Cardiac septum (tissue), 1 donor: ENCODE results near the gene ADCY9. TPM values are rescaled to one million over a fixed set of nuclear protein-coding genes. Genes with fewer than 3 reads are reported as not detected.

Source experiments
- DNase-seq: peaks from one replicate; pipeline ENCODE4 v3.0.0-alpha.2; 2020; ENCODE audit warnings: low spot score
- intact Hi-C: fragments of 100-400 bp; cut with DNase I; formaldehyde crosslinking; loops from one replicate; pipeline ENCODE4 v1.14.0; 2022
- total RNA-seq: library from RNA; stranded (reverse); fragmentation: NEBNext Ultra II Directional; extraction: Animal tissue kit (Norgen Biotek cat#: 25700); gene quantifications from one replicate; pipeline ENCODE4 v1.2.1, GENCODE V29; 2021
- donor health status: DM: no; HTN: no; CAD: no.

ADCY9 gene
- total RNA-seq, 1 donor from 2014 or later: 44.0 TPM

DNA sequence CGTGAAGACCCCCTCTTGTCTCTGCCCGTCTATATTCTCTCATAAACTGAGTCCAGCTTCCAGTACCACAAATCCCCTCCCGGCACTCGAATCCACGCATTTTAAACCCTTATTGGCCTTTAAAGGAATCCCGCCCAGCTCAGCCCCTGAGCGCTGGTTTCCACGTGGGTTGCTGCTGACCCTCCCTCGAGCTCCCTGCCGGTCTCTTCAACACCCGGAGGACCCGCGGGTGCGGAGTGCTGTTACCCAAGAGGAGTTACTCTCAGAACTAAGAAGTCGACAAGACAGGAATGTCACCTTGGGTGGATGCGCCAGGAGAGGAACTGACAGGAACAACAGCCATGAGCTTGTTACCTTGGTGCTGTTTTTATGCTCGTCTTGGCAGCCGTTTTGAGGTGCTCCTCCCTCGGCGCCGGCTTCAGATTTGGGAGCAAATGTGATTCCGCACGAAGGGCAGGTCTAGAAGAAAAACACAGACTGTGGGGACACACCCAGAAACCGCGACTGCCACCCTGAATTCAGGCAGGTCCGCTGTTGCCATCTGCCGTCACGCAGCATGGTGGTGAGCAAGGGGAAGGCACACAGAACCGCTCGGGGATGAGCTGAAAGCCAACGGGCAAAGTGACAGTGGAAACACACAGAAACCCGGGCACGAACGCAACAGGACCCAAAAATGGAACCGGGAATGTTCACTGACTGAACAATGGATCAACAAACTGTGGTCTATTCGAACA lies 123.0 kb downstream of the ADCY9 start:
- DNase-seq: no peak
- intact Hi-C loops: no loop called here

- no peak for DNase-seq
- intact Hi-C loops: no loop called here
Measured at GRCh38 chr16:3992297-3993051, 123.8 kb downstream of the ADCY9 start.

- intact Hi-C loops: no loop called here
- DNase-seq: no peak
Measured at GRCh38 chr16:3988824-3989223, 127.4 kb downstream of the ADCY9 start.

DNA sequence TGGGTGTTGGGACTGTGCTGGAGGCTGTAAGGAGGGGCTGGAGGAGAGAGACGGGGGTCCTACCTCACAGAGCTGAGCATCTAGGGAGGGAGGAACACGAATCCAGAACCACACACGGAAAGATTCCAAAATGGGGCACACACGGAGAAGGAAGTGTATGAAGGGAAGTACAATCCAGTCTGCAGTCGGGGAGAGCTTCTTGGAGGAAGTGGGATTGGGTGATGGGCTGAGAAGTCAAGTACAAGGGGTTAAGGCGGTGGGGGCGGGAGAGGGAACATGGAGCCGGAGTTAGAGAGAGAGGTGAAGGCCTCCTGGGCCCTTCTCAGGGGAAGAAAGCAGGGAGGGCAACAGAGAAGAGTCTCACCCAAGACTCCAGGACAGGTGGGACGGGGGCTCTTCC lies 128.2 kb downstream of the ADCY9 start:
- intact Hi-C loops: no loop called here
- DNase-seq: no peak

GRCh38 chr16:3987231-3987630 lies 129.0 kb downstream of the ADCY9 start:
- DNase-seq: no peak
- intact Hi-C loops: no loop called here

DNA sequence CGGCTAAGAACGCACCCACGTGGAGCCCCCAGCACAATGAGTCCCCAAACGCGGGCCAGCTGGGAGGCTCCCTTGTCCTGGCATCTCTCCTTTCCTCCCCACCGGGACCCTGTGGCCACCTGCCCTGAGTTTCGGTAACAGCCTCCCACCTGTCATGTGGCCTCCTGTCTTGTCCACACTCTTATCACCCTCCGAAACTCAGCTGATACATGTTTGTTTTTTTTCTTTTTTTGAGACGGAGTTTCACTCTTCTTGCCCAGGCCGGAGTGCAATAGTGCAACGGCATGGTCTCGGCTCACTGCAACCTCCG lies 130.1 kb downstream of the ADCY9 start:
- intact Hi-C loops: no loop called here
- no peak for DNase-seq

GRCh38 chr16:3984111-3985060 lies 131.9 kb downstream of the ADCY9 start:
- intact Hi-C loops: no loop called here
- no peak for DNase-seq

- DNase-seq: no peak
- intact Hi-C loops: loop anchor here (2.0 kb wide), 1 partner anchor 272 kb away; no protein-coding TSS in a partner anchor
Measured at GRCh38 chr16:3983081-3983520, 133.1 kb downstream of the ADCY9 start.

DNA sequence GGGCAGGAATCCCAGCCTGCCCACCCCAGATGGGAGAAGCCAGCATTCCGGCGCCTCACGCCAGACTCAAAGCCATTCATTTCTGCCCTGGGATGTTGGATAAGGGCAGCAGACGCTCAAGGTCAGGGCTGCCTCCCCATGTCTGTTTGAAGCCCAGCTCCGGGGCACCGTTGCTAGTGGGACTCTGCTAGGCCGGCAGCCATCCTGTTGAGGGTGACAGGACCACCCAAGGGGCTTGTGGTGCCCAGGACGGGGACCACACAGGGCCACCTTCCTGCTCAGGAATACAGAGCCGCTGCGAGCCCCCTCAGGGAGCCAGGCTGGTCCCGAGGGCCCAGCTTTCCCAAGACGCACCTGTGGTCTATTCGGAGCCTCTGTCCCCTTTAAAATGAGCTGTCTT lies 134.0 kb downstream of the ADCY9 start:
- intact Hi-C loops: loop anchor here (2.0 kb wide), 1 partner anchor 273 kb away; no protein-coding TSS in a partner anchor
- no peak for DNase-seq

DNA sequence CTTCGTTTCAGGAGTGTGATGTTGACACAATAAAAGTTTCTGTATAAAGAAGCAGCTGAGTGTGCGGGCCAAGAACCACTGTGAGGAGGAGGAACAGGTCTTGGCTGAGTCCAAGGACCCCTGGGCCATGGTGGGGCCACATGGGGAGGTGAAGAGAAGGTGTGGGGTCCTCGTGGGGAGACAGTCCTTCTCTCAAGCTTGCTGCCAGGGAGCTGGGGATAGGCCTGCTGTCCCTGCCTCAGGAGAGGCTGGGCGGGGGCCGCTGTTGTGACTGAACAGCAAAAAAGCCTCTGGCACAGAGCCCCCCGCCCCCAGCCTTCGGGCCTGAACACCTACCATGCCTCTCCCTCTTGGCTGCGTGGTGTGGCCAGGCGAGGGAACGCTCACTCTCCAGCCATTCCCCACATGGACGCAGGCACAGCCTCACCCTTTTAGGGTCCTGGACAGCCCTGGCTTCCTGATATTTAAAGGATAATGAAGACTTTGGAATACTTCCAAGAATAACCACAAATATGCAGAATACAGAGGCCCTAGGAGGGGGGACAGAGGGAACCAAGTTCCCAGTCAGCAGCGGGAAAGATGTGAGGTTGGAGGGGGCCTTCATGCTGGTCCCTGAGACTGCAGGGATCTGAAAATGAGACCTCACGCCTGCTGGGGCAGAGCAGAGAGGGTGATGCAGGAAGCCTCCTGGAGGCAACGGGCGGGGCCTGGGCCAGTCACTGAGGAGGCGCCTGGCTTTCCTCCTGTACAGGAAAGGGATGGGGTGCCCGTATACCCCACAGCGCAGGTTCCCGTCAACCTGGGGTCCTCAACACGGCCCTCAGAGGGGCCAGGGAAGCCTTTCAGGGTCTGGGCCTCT lies 135.8 kb downstream of the ADCY9 start:
- intact Hi-C loops: no loop called here
- DNase-seq: no peak

DNA sequence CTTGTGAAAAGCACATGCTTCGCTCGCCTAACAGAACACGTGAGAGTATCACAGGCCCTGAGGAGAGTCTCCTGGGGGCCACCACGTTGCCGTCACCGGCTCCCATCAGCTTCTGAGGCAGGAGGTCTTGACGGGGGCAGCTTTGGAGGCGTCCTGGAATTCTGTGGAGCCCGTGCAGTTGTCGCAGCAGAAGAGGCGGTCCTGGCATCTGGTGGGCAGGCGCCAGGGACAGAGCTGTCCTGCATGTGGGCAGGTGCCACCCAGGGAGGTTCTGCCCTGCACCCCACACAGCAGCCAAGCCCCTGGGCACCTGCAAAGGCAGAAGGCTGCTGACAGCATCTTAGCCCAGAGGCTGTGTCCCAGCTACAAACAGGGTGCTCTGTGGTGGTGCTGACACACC lies 136.7 kb downstream of the ADCY9 start:
- intact Hi-C loops: no loop called here

GRCh38 chr16:3979070-3979469 lies 137.2 kb downstream of the ADCY9 start:
- no peak for DNase-seq

More for the DNA sequence above, 136.7 kb downstream of the ADCY9 start:
- no peak for DNase-seq

DNA sequence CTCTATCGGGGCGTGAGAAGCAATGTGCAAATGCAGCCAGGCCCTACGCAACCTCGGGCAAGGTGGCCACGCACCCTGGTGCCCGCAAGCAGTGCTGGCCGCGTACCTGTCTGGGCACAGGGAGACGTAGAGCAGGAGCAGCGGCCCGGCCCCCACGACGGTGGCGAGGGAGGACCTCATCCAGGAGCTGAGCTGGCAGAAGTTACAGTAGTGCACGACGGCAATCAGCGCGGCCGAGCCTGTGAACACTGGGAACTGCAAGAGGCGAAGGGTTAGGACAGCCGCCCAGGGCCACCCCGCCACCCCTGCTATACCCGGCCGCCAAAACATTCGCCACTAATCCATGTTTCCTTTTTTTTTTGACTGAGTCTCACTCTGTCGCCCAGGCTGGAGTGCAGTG lies 138.9 kb downstream of the ADCY9 start:
- DNase-seq: no peak
- intact Hi-C loops: no loop called here

More at GRCh38 chr16:3979070-3979469, 137.2 kb downstream of the ADCY9 start:
- intact Hi-C loops: no loop called here

- no peak for DNase-seq
- intact Hi-C loops: no loop called here
Measured at GRCh38 chr16:3974751-3975150, 141.5 kb downstream of the ADCY9 start.

- intact Hi-C loops: no loop called here
- no peak for DNase-seq
Measured at GRCh38 chr16:3971706-3972105, 144.5 kb downstream of the ADCY9 start.

DNA sequence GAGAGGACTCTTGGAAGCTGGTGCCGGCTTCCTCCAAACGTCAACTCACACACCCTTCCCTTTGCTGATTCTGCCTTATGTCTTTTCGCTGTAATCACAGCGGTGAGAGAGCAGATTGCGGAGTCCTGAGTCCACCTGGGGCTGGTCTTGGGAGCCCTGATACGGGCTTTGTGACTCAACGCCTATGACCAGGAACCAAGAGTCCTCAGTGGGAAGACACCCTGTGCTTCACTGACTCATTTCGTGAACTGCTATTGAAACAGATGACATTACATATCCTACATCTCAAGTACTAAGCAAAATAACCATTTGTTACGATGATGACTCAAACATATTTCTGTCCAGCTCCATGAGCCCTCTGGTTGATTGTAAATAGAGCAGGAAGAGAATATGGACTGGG lies 145.0 kb downstream of the ADCY9 start:
- intact Hi-C loops: no loop called here

DNA sequence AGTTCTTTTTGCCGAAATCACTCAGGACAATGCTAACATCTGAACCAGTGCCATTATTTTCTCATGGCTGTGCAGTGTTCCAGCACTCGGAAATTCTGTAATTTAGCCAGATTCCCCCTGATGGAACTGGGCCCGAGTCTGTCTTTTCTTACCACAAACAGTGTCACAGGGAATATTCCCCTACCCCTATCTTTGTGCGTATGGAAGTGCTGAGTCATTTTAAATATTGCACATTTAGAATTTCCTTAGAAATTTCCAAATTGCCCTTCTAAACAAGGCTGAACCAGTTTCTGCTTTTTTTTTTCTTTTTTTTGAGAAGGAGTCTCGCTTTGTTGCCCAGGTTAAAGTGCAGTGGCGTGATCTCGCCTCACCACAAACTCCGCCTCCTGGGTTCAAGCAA lies 147.7 kb downstream of the ADCY9 start:
- DNase-seq: no peak
- intact Hi-C loops: no loop called here

More for the DNA sequence above, 145.0 kb downstream of the ADCY9 start:
- no peak for DNase-seq

GRCh38 chr16:3966681-3967080 lies 149.6 kb downstream of the ADCY9 start:
- intact Hi-C loops: no loop called here
- DNase-seq: no peak
